SU-DHL-6 (cell line): ENCODE data around the gene ANKRD31.

Source experiments
- H2AFZ ChIP-seq: fragments of 200-600 bp; sonication (generic); 2 replicates; pipeline ENCODE4 v1.6.1; 2014; ENCODE audit warnings: low read depth, mild to moderate bottlenecking, moderate library complexity, mixed read lengths, antibody characterized with exemption, low read length; ENCODE audit not compliant: severe bottlenecking
- H3F3A ChIP-seq: fragments of 200-600 bp; shearing (Covaris generic); 2 replicates; pipeline ENCODE4 v1.6.0; 2016; ENCODE audit warnings: antibody characterized with exemption, mild to moderate bottlenecking; ENCODE audit not compliant: insufficient read depth
- H3K27ac ChIP-seq: fragments of 200-600 bp; sonication (generic); 2 replicates; pipeline ENCODE4 v1.5.1; 2016; ENCODE audit warnings: low read depth, mild to moderate bottlenecking, low read length, moderate library complexity, mixed read lengths
- H3K27me3 ChIP-seq: fragments of 200-600 bp; sonication (generic), shearing (Covaris generic); 2 replicates; pipeline ENCODE4 v1.6.0; 2014; ENCODE audit warnings: mild to moderate bottlenecking, low read length
- H3K36me3 ChIP-seq: fragments of 200-600 bp; sonication (generic); 2 replicates; pipeline ENCODE4 v1.6.1; 2014; ENCODE audit warnings: mild to moderate bottlenecking, low read length, mixed read lengths
- H3K4me2 ChIP-seq: fragments of 300-600, 200-600 bp; shearing (Covaris generic), sonication (generic); 2 replicates; pipeline ENCODE4 v1.6.0; 2014; ENCODE audit warnings: low read length, low read depth, mild to moderate bottlenecking; ENCODE audit not compliant: poor library complexity, severe bottlenecking
- H3K4me3 ChIP-seq: fragments of 200-600 bp; sonication (generic); 2 replicates; pipeline ENCODE4 v1.5.1; 2014; ENCODE audit warnings: antibody characterized with exemption, low read length, mild to moderate bottlenecking, mixed read lengths; ENCODE audit not compliant: insufficient read depth, poor library complexity, severe bottlenecking
- H3K79me2 ChIP-seq: fragments of 200-600 bp; sonication (generic); 2 replicates; pipeline ENCODE4 v1.6.1; 2014; ENCODE audit warnings: mild to moderate bottlenecking, low read length, moderate library complexity; ENCODE audit not compliant: insufficient read depth
- H3K9ac ChIP-seq: fragments of 200-600 bp; sonication (generic); 2 replicates; pipeline ENCODE4 v1.7.0; 2014; ENCODE audit warnings: mild to moderate bottlenecking, low read length
- H3K9me2 ChIP-seq: fragments of 200-600 bp; sonication (generic); replicated peaks from 2 replicates; pipeline ENCODE4 v1.6.1; 2014; ENCODE audit warnings: low read length; ENCODE audit not compliant: insufficient read depth
- H3K9me3 ChIP-seq: fragments of 200-600 bp; sonication (generic); 2 replicates; pipeline ENCODE4 v1.6.1; 2014; ENCODE audit warnings: low read length, mixed read lengths; ENCODE audit not compliant: insufficient read depth
- H4K20me1 ChIP-seq: fragments of 200-600 bp; sonication (generic); 2 replicates; pipeline ENCODE4 v1.6.1; 2014; ENCODE audit warnings: low read depth, mild to moderate bottlenecking, antibody characterized with exemption, low read length, moderate library complexity, mixed read lengths
- CTCF ChIP-seq: fragments of 200-600 bp; sonication (generic); IDR thresholded peaks from one replicate; pipeline ENCODE4 v1.5.1; 2017; ENCODE audit warnings: antibody characterized with exemption, mild to moderate bottlenecking, low read length, moderate library complexity; ENCODE audit not compliant: insufficient read depth, poor library complexity, severe bottlenecking
- EZH2phosphoT487 ChIP-seq: fragments of 200-600 bp; sonication (generic), shearing (Covaris generic); conservative IDR thresholded peaks from 2 replicates; pipeline ENCODE4 v1.6.1; 2018; ENCODE audit warnings: mild to moderate bottlenecking, antibody characterized with exemption, low read length, moderate library complexity, mixed read lengths

ANKRD31 gene

GRCh38 chr5:75214928-75215327 is 21.8 kb downstream of the ANKRD31 start:
- Histone ChIP-seq H3K79me2 (no peaks in the 10 kb centered on the region), H3F3A (no peaks in the 10 kb centered on the region), H3K4me3 (no peak overlapping the region), H3K27me3 (no peaks in the 10 kb centered on the region), H3K9me2 (no peaks in the 10 kb centered on the region), H3K4me2 (no peak overlapping the region), H3K9ac (no peak overlapping the region), H3K36me3 (no peaks in the 10 kb centered on the region), H3K27ac (no peak overlapping the region), H3K9me3 (no peaks in the 10 kb centered on the region), H2AFZ (no peak overlapping the region), H4K20me1 (no peaks in the 10 kb centered on the region)
- no peak for TF ChIP-seq EZH2phosphoT487
- no peak for TF ChIP-seq CTCF

GRCh38 chr5:75214409-75214808 is 22.3 kb downstream of the ANKRD31 start:
- H3K9me2 ChIP-seq: no peaks in the 10 kb centered on the region
- H3K4me3 ChIP-seq: no peak overlapping the region
- no peak overlapping the region for H3K4me2 ChIP-seq
- H3K27me3 ChIP-seq: no peaks in the 10 kb centered on the region
- no peaks in the 10 kb centered on the region for H4K20me1 ChIP-seq
- H2AFZ ChIP-seq: no peak overlapping the region
- no peaks in the 10 kb centered on the region for H3K36me3 ChIP-seq
- H3F3A ChIP-seq: no peaks in the 10 kb centered on the region
- H3K79me2 ChIP-seq: no peaks in the 10 kb centered on the region
- no peaks in the 10 kb centered on the region for H3K9me3 ChIP-seq
- no peak overlapping the region for H3K9ac ChIP-seq
- TF ChIP-seq EZH2phosphoT487: no peak
- no peak for TF ChIP-seq CTCF
- no peak overlapping the region for H3K27ac ChIP-seq

GRCh38 chr5:75203604-75204003 is 33.1 kb downstream of the ANKRD31 start:
- Histone ChIP-seq H3F3A (no peaks in the 10 kb centered on the region), H3K9ac (no peak overlapping the region), H3K9me3 (no peaks in the 10 kb centered on the region), H3K27ac (no peak overlapping the region), H2AFZ (no peak overlapping the region), H3K27me3 (no peaks in the 10 kb centered on the region), H3K9me2 (no peaks in the 10 kb centered on the region), H3K4me3 (no peak overlapping the region), H4K20me1 (no peaks in the 10 kb centered on the region), H3K79me2 (no peaks in the 10 kb centered on the region), H3K4me2 (no peak overlapping the region), H3K36me3 (no peaks in the 10 kb centered on the region)
- TF ChIP-seq CTCF (no peak), EZH2phosphoT487 (no peak)
